K562 (cell line): ENCODE data around the gene NPDC1. TPM values are rescaled to one million over a fixed set of nuclear protein-coding genes. Genes with fewer than 3 reads are reported as not detected.

Experiments
- ATAC-seq: fragments of 200-7000 bp; cut with Tn5 transposase; 3 replicates; pipeline ENCODE4 v1.9.1; 2020; ENCODE audit warnings: moderate library complexity
- BruUV-seq: library from RNA; stranded (reverse); fragments of 400-500 nt; replicated peaks from 2 replicates; lab custom pipeline; 2021; lab: Mats Ljungman, UMichigan
- CTCF ChIA-PET: fragments of 300-600 bp; formaldehyde crosslinking; extraction: SDS; loops from one replicate; lab custom pipeline; 2021; ENCODE audit warnings: low intra/inter-chr PET ratio; lab: Yijun Ruan, JAX
- POLR2A ChIA-PET: fragments of 300-600, 350-650 bp; sonication (Branson Sonifier 250); formaldehyde crosslinking; extraction: SDS; loops from one replicate; lab custom pipeline; 2021; ENCODE audit warnings: antibody characterized with exemption, inconsistent platforms; lab: Yijun Ruan, JAX
- DNase-seq, 4 experiments: peaks; one replicate each; pipeline versions ENCODE4 v3.0.0 to v3.0.0-alpha.2; 2011 to 2018; ENCODE audit warnings: low spot score in 3 of 4, mixed read lengths in 3 of 4; ENCODE audit errors: extremely low read depth in 1 of 4
- FAIRE-seq: peaks from 2 replicates; lab custom pipeline; 2011; peaks lifted over from hg19 to GRCh38; lab: Jason Lieb, UNC
- H2AFZ ChIP-seq: 2 replicates; pipeline ENCODE4 v1.6.0; 2011; ENCODE audit warnings: low read depth, low read length, control low read depth, inconsistent platforms
- H3K27ac ChIP-seq: fragments of 200-600 bp; 3 replicates; pipeline ENCODE4 v1.8.0; 2011; ENCODE audit warnings: low read depth, mild to moderate bottlenecking, control low read depth, inconsistent platforms, low read length, moderate library complexity, mixed read lengths; ENCODE audit errors: extremely low read depth
- H3K27me3 ChIP-seq, 2 experiments: fragments of 300-600 bp in 1 of 2; 2 replicates in 1 of 2; 3 replicates in 1 of 2; pipeline versions ENCODE4 v1.6.0 to v1.8.0; 2011; ENCODE audit warnings: inconsistent platforms in 2 of 2, low read length in 2 of 2, mild to moderate bottlenecking in 1 of 2, mixed read lengths in 1 of 2, moderate library complexity in 1 of 2; ENCODE audit not compliant: control insufficient read depth in 2 of 2, insufficient read depth in 2 of 2
- H3K36me3 ChIP-seq: fragments of 300-600 bp; 3 replicates; pipeline ENCODE4 v1.8.0; 2011; ENCODE audit warnings: mild to moderate bottlenecking, low read length, inconsistent platforms; ENCODE audit not compliant: control insufficient read depth, insufficient read depth
- H3K4me1 ChIP-seq, 2 experiments: fragments of 200-600 bp in 1 of 2; replicated peaks in 1 of 2; 2 replicates in 1 of 2; 3 replicates in 1 of 2; pipeline versions ENCODE4 v1.5.1 to v1.8.0; 2011; ENCODE audit warnings: inconsistent platforms in 2 of 2, low read length in 2 of 2, mild to moderate bottlenecking in 1 of 2, mixed read lengths in 1 of 2, moderate library complexity in 1 of 2; ENCODE audit not compliant: control insufficient read depth in 2 of 2, insufficient read depth in 2 of 2
- H3K4me2 ChIP-seq: 2 replicates; pipeline ENCODE4 v1.6.1; 2011; ENCODE audit warnings: low read length, control low read depth, inconsistent platforms, mixed read lengths; ENCODE audit not compliant: insufficient read depth
- H3K4me3 ChIP-seq: fragments of 200-600 bp; sonication (generic), shearing (Covaris generic); 2 replicates; pipeline ENCODE4 v1.5.1; 2016; ENCODE audit warnings: control low read depth, inconsistent platforms
- H3K79me2 ChIP-seq: fragments of 200-600 bp; 3 replicates; pipeline ENCODE4 v1.8.0; 2011; ENCODE audit warnings: low read length, inconsistent platforms; ENCODE audit not compliant: control insufficient read depth, insufficient read depth
- H3K9ac ChIP-seq, 2 experiments: 2 replicates each; pipeline versions ENCODE4 v1.6.0 to v1.6.1; 2011; ENCODE audit warnings: low read depth in 2 of 2, low read length in 2 of 2, control low read depth in 1 of 2, inconsistent platforms in 1 of 2, mild to moderate bottlenecking in 1 of 2, mixed read lengths in 1 of 2; ENCODE audit not compliant: insufficient read depth in 1 of 2
- H3K9me1 ChIP-seq: one replicate; pipeline ENCODE4 v1.6.0; 2011; ENCODE audit warnings: inconsistent platforms, mild to moderate bottlenecking, low read length, moderate library complexity; ENCODE audit not compliant: control insufficient read depth, insufficient read depth
- H3K9me3 ChIP-seq: replicated peaks from 2 replicates; pipeline ENCODE4 v1.5.1; 2011; ENCODE audit warnings: low read depth, low read length, inconsistent platforms; ENCODE audit not compliant: control insufficient read depth, insufficient read depth
- H4K20me1 ChIP-seq: replicated peaks from 2 replicates; pipeline ENCODE4 v1.6.1; 2011; ENCODE audit warnings: low read length, inconsistent platforms, mixed read lengths; ENCODE audit not compliant: control insufficient read depth, insufficient read depth
- CTCFL ChIP-seq: IDR thresholded peaks from 2 replicates; pipeline ENCODE4 v1.6.1; 2011; ENCODE audit warnings: borderline replicate concordance, low read depth, mild to moderate bottlenecking, moderate library complexity, low read length; ENCODE audit not compliant: insufficient read depth, poor library complexity, severe bottlenecking
- NCOA6 ChIP-seq: fragments of 450-650 bp; IDR thresholded peaks from 2 replicates; pipeline ENCODE4 v1.6.1; 2017; ENCODE audit warnings: mild to moderate bottlenecking
- PREB ChIP-seq: sonication (generic); formaldehyde crosslinking; IDR thresholded peaks from 2 replicates; pipeline ENCODE4 v1.8.1; 2023; ENCODE audit warnings: mild to moderate bottlenecking, missing genetic modification reagents
- ZFP91 ChIP-seq: sonication (generic); formaldehyde crosslinking; IDR thresholded peaks from 2 replicates; pipeline ENCODE4 v1.8.0; 2022; ENCODE audit warnings: mild to moderate bottlenecking, missing genetic modification reagents
- WGBS: fragments of 100-300 bp; shearing (Covaris generic); methylation state at CpG from one replicate; pipeline ENCODE4 v1.1.6; 2016; ENCODE audit warnings: low coverage, mixed read lengths; ENCODE audit not compliant: insufficient coverage; ENCODE audit errors: missing lambda C conversion rate; 5-methylcytosine and 5-hydroxymethylcytosine counted together
- in situ Hi-C: fragments of 300-500 bp; cut with MboI; formaldehyde crosslinking; loops from 4 replicates; pipeline ENCODE4 v1.15.0; 2018; ENCODE audit warnings: inconsistent platforms, mixed read lengths
- intact Hi-C: fragments of 100-400 bp; cut with micrococcal nuclease; formaldehyde crosslinking; loops from 2 replicates; pipeline ENCODE4 v1.14.2; 2022
- polyA plus RNA-seq, 8 experiments: library from polyadenylated mRNA; depleted of rRNA in 4 of 8; stranded (reverse) in 5 of 8; unstranded in 3 of 8; fragments of >200 nt; fragmentation: Nextera tagmentation in 2 of 8; fragmentation: Illumina TruSeq in 1 of 8; extraction: Ambion mirVana in 2 of 8; extraction: Trizol in 1 of 8; gene quantifications; 2 replicates each; pipeline versions ENCODE4 v1.2.1 to v1.2.3, GENCODE V29; 2011 to 2014; ENCODE audit warnings: inconsistent platforms in 1 of 8, missing spikeins in 1 of 8
- total RNA-seq, 7 experiments: library from RNA; depleted of rRNA in 6 of 7; stranded (reverse); fragments of >200 nt in 6 of 7; fragmentation: Illumina TruSeq in 2 of 7; extraction: Trizol in 2 of 7; gene quantifications; 2 replicates each; pipeline versions ENCODE4 v1.2.1 to v1.2.3, GENCODE V29; 2011 to 2021; ENCODE audit warnings: low replicate concordance in 1 of 7

The NPDC1 gene
- total and polyA plus RNA-seq, 9 of the 15 experiments (the other 6 are each of a cell fraction or from before 2014, with no cell fraction given): 0.06 to 2.1 (median 0.53) TPM; not detected in 3

- TF ChIP-seq ZFP91 (CRISPR knock-in tag) (no peak), CTCFL (peak; percentile 34)
- TF ChIP-seq, all 486 proteins: peak for 3
Observed at GRCh38 chr9:137058521-137059234, 12.7 kb upstream of the NPDC1 start (continued).

GRCh38 chr9:137057545-137057944, 11.6 kb upstream of the NPDC1 start:
- H3K9ac ChIP-seq: no peak overlapping the region
- DNase-seq (no peak), FAIRE-seq (no peak), ATAC-seq (no peak)
- H3K4me1 ChIP-seq: peaks cover 0 to 37% of the 10 kb centered on the region in 2 experiments; a peak in 2 of 5 replicates
- intact Hi-C loops: no loop called here
- CTCF ChIA-PET: no interaction called here
- no TSS peak for BruUV-seq
- no peaks in the 10 kb centered on the region for H3K9me3 ChIP-seq
- 44% methylated on average over 16 of the region's 16 CpGs for WGBS
- H2AFZ ChIP-seq: no peak overlapping the region
- no peak overlapping the region for H3K4me3 ChIP-seq
- no peaks in the 10 kb centered on the region for H3K9me1 ChIP-seq
- no peaks in the 10 kb centered on the region; the same call in none of the 2 replicates for H4K20me1 ChIP-seq
- in situ Hi-C loops: no loop called here
- TF ChIP-seq NCOA6 (no peak), PREB (CRISPR knock-in tag) (no peak)
- POLR2A ChIA-PET: interaction anchor here (0.7 kb wide), 1 partner anchor 20 kb away, joined by 3 read pairs; no protein-coding TSS in a partner anchor
- H3K4me2 ChIP-seq: no peak overlapping the region
- H3K79me2 ChIP-seq: no peaks in the 10 kb centered on the region
- H3K27me3 ChIP-seq: no peaks in the 10 kb centered on the region
- H3K27ac ChIP-seq: no peak overlapping the region
- no peaks in the 10 kb centered on the region for H3K36me3 ChIP-seq
